GM12878 (cell line): ENCODE results near the gene AHNAK. TPM values are rescaled to one million over a fixed set of nuclear protein-coding genes. Genes with fewer than 3 reads are reported as not detected.

Source experiments
- ATAC-seq: fragments of 200-7000 bp; cut with Tn5 transposase; 3 replicates; pipeline ENCODE4 v1.9.1; 2020; ENCODE audit warnings: mild to moderate bottlenecking, moderate library complexity
- BruUV-seq: library from RNA; stranded (reverse); fragments of 400-500 nt; replicated peaks from 2 replicates; lab custom pipeline; 2021; lab: Mats Ljungman, UMichigan
- CTCF ChIA-PET: fragments of 300-600 bp; sonication (Branson Sonifier 250); formaldehyde crosslinking; extraction: SDS; loops from one replicate; lab custom pipeline; 2021; ENCODE audit warnings: inconsistent platforms; lab: Yijun Ruan, JAX
- POLR2A ChIA-PET: fragments of 350-600 bp; formaldehyde crosslinking; extraction: SDS; loops from one replicate; lab custom pipeline; 2021; ENCODE audit warnings: inconsistent platforms; lab: Charles Lee
- RAD21 ChIA-PET: fragments of 300-600 bp; sonication (Branson Sonifier 250); formaldehyde crosslinking; loops from one replicate; lab custom pipeline; 2023; ENCODE audit warnings: antibody characterized with exemption; ENCODE audit not compliant: unreplicated experiment; lab: Charles Lee
- SMC1A ChIA-PET: fragments of 300-600 bp; sonication (Branson Sonifier 250); formaldehyde crosslinking; loops from one replicate; lab custom pipeline; 2023; ENCODE audit not compliant: unreplicated experiment, uncharacterized antibody; lab: Charles Lee
- DNase-seq: peaks from one replicate; pipeline ENCODE4 v3.0.0-alpha.2; 2011; ENCODE audit warnings: low read depth, low spot score
- FAIRE-seq: peaks from 3 replicates; lab custom pipeline; 2011; peaks lifted over from hg19 to GRCh38; lab: Jason Lieb, UNC
- H2AFZ ChIP-seq: 2 replicates; pipeline ENCODE4 v1.6.0; 2011; ENCODE audit warnings: low read depth, low read length, control low read depth; ENCODE audit not compliant: control insufficient read depth
- H3K27ac ChIP-seq: 2 replicates; pipeline ENCODE4 v1.5.1; 2011; ENCODE audit warnings: control low read depth; ENCODE audit not compliant: control insufficient read depth, insufficient read depth
- H3K27me3 ChIP-seq, 2 experiments: replicated peaks in 1 of 2; 2 replicates each; pipeline versions ENCODE4 v1.6.0 to v1.6.1; 2011; ENCODE audit warnings: low read length in 1 of 2; ENCODE audit not compliant: control insufficient read depth in 2 of 2, insufficient read depth in 2 of 2
- H3K36me3 ChIP-seq, 2 experiments: 2 replicates each; pipeline ENCODE4 v1.5.1; 2011; ENCODE audit warnings: low read length in 1 of 2; ENCODE audit not compliant: control insufficient read depth in 2 of 2, insufficient read depth in 2 of 2
- H3K4me1 ChIP-seq: 2 replicates; pipeline ENCODE4 v1.6.1; 2011; ENCODE audit warnings: mild to moderate bottlenecking, low read length, moderate library complexity, mixed read lengths; ENCODE audit not compliant: control insufficient read depth, insufficient read depth
- H3K4me2 ChIP-seq: 2 replicates; pipeline ENCODE4 v1.6.0; 2011; ENCODE audit warnings: control low read depth; ENCODE audit not compliant: control insufficient read depth, insufficient read depth
- H3K4me3 ChIP-seq: fragments of 200-600 bp; sonication (generic); 2 replicates; pipeline ENCODE4 v1.5.1; 2016
- H3K79me2 ChIP-seq: 2 replicates; pipeline ENCODE4 v1.6.0; 2011; ENCODE audit warnings: low read length; ENCODE audit not compliant: control insufficient read depth, insufficient read depth
- H3K9ac ChIP-seq: 2 replicates; pipeline ENCODE4 v1.8.0; 2011; ENCODE audit warnings: low read length, control low read depth, mixed read lengths; ENCODE audit not compliant: control insufficient read depth, insufficient read depth
- H3K9me3 ChIP-seq: replicated peaks from 3 replicates; pipeline ENCODE4 v1.5.1; 2011; ENCODE audit warnings: mild to moderate bottlenecking, low read length; ENCODE audit not compliant: control insufficient read depth, insufficient read depth
- H4K20me1 ChIP-seq: 2 replicates; pipeline ENCODE4 v1.6.0; 2011; ENCODE audit not compliant: control insufficient read depth, insufficient read depth
- BMI1 ChIP-seq: fragments of 450-650 bp; IDR thresholded peaks from 2 replicates; pipeline ENCODE4 v1.6.1; 2016; ENCODE audit warnings: mild to moderate bottlenecking, moderate library complexity, borderline replicate concordance
- FOXM1 ChIP-seq: IDR thresholded peaks from 2 replicates; pipeline ENCODE4 v1.6.1; 2012; ENCODE audit warnings: low read depth, mild to moderate bottlenecking, inconsistent platforms, low read length, moderate library complexity
- GABPA ChIP-seq: IDR thresholded peaks from 2 replicates; pipeline ENCODE4 v1.6.1; 2014; ENCODE audit warnings: antibody characterized with exemption, low read depth, mild to moderate bottlenecking, inconsistent platforms
- NRF1 ChIP-seq: conservative IDR thresholded peaks from 2 replicates; pipeline ENCODE4 v1.6.1; 2011; ENCODE audit warnings: mild to moderate bottlenecking, low read depth, low read length, improper control_type of control experiment
- POLR2A ChIP-seq: IDR thresholded peaks from 2 replicates; pipeline ENCODE4 v1.6.1; 2011; ENCODE audit warnings: low read depth, mild to moderate bottlenecking, low read length
- ZBED1 ChIP-seq: IDR thresholded peaks from 2 replicates; pipeline ENCODE4 v1.6.1; 2016; ENCODE audit warnings: borderline replicate concordance
- ZNF622 ChIP-seq: fragments of 450-650 bp; IDR thresholded peaks from 2 replicates; pipeline ENCODE4 v1.6.1; 2017; ENCODE audit warnings: mild to moderate bottlenecking, inconsistent platforms
- WGBS: methylation state at CpG from one replicate; pipeline ENCODE4 v1.1.6; 2016; ENCODE audit warnings: low lambda C conversion rate; ENCODE audit not compliant: insufficient replicate concordance, insufficient coverage; ENCODE audit errors: missing lambda C conversion rate; 5-methylcytosine and 5-hydroxymethylcytosine counted together
- in situ Hi-C: fragments of 300-500 bp; cut with MboI; formaldehyde crosslinking; loops from 9 replicates; pipeline ENCODE4 v1.14.3; 2018; ENCODE audit warnings: mixed read lengths
- intact Hi-C: fragments of 100-400 bp; cut with micrococcal nuclease; formaldehyde crosslinking; loops from one replicate; pipeline ENCODE4 v1.14.2; 2022; ENCODE audit not compliant: unreplicated experiment
- polyA plus RNA-seq, 11 experiments: library from polyadenylated mRNA; depleted of rRNA in 4 of 11; unstranded in 6 of 11; stranded (reverse) in 5 of 11; fragments of >200 nt; fragmentation: Nextera tagmentation in 4 of 11; fragmentation: Illumina TruSeq in 1 of 11; extraction: Ambion mirVana in 4 of 11; extraction: Trizol in 1 of 11; gene quantifications; 1 replicate in 1 of 11; 2 replicates in 10 of 11; pipeline versions ENCODE4 v1.2.1 to v1.2.3, GENCODE V29; 2011 to 2016; ENCODE audit warnings: inconsistent platforms in 2 of 11, missing spikeins in 2 of 11, low read depth in 1 of 11
- total RNA-seq, 4 experiments: library from RNA; depleted of rRNA in 3 of 4; stranded (reverse); fragments of >200 nt in 3 of 4; fragmentation: Illumina TruSeq in 1 of 4; extraction: Trizol in 1 of 4; gene quantifications; 2 replicates each; pipeline versions ENCODE4 v1.2.1 to v1.2.3, GENCODE V29; 2013 to 2021
- TF ChIP-seq, protein P1 (sequence below): IDR thresholded peaks from 2 replicates; pipeline ENCODE4 v1.6.1; 2012; ENCODE audit warnings: mild to moderate bottlenecking, low read depth, low read length
- TF ChIP-seq, protein P2 (sequence below): fragments of 450-650 bp; IDR thresholded peaks from 2 replicates; pipeline ENCODE4 v1.6.1; 2016; ENCODE audit warnings: mild to moderate bottlenecking

The AHNAK gene
- total and polyA plus RNA-seq, 10 of the 15 experiments (the other 5 are each of a cell fraction or from before 2014, with no cell fraction given), result 0.76 to 90.3 (median 19.4) TPM

DNA sequence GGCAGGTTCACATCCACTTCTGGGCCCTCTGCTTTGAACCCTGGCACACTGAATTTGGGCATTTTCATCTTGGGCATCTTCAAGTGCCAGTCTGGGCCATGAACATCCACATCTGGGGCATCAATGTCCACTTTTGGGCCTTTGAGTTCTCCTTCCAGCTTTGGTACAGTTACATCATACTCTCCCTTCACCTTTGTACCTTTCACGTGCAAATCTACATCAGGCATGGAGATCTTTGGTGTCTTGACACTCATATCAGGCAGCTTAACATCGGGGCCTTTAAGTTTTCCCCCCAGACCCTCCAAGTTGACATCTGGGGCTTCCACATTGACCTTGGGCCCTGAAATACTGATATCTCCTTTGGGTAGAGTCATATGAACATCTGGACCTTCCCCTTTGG lies 14.5 kb downstream of the AHNAK start:
- ChIA-PET CTCF (no interaction called here), RAD21 (no interaction called here), SMC1A (no interaction called here), POLR2A (no interaction called here)
- Histone ChIP-seq H3K27me3 (no peaks in the 10 kb centered on the region), H3K9ac (no peak overlapping the region), H3K36me3 (peaks cover 6 to 20% of the 10 kb centered on the region in 2 experiments; a peak in 3 of 4 replicates), H2AFZ (no peak overlapping the region), H3K4me2 (no peak overlapping the region), H4K20me1 (no peaks in the 10 kb centered on the region; the same call in 1 of the 2 replicates), H3K9me3 (no peaks in the 10 kb centered on the region; the same call in 2 of the 3 replicates), H3K4me3 (no peak overlapping the region), H3K4me1 (no peaks in the 10 kb centered on the region), H3K27ac (no peak overlapping the region), H3K79me2 (no peaks in the 10 kb centered on the region)
- TF ChIP-seq BMI1 (no peak), GABPA (no peak), ZBED1 (no peak), FOXM1 (no peak), NRF1 (no peak), POLR2A (no peak), ZNF622 (no peak)
- TF ChIP-seq, protein P1, sequence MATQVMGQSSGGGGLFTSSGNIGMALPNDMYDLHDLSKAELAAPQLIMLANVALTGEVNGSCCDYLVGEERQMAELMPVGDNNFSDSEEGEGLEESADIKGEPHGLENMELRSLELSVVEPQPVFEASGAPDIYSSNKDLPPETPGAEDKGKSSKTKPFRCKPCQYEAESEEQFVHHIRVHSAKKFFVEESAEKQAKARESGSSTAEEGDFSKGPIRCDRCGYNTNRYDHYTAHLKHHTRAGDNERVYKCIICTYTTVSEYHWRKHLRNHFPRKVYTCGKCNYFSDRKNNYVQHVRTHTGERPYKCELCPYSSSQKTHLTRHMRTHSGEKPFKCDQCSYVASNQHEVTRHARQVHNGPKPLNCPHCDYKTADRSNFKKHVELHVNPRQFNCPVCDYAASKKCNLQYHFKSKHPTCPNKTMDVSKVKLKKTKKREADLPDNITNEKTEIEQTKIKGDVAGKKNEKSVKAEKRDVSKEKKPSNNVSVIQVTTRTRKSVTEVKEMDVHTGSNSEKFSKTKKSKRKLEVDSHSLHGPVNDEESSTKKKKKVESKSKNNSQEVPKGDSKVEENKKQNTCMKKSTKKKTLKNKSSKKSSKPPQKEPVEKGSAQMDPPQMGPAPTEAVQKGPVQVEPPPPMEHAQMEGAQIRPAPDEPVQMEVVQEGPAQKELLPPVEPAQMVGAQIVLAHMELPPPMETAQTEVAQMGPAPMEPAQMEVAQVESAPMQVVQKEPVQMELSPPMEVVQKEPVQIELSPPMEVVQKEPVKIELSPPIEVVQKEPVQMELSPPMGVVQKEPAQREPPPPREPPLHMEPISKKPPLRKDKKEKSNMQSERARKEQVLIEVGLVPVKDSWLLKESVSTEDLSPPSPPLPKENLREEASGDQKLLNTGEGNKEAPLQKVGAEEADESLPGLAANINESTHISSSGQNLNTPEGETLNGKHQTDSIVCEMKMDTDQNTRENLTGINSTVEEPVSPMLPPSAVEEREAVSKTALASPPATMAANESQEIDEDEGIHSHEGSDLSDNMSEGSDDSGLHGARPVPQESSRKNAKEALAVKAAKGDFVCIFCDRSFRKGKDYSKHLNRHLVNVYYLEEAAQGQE, result no peak
- TF ChIP-seq, protein P2, sequence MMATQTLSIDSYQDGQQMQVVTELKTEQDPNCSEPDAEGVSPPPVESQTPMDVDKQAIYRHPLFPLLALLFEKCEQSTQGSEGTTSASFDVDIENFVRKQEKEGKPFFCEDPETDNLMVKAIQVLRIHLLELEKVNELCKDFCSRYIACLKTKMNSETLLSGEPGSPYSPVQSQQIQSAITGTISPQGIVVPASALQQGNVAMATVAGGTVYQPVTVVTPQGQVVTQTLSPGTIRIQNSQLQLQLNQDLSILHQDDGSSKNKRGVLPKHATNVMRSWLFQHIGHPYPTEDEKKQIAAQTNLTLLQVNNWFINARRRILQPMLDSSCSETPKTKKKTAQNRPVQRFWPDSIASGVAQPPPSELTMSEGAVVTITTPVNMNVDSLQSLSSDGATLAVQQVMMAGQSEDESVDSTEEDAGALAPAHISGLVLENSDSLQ, result no peak
- intact Hi-C loops, result no loop called here
- ATAC-seq, result no peak
- no TSS peak for BruUV-seq
- no peak for FAIRE-seq
- DNase-seq, result no peak
- WGBS, result 74% methylated on average over 2 of the region's 2 CpGs
- in situ Hi-C loops, result no loop called here
